B cell (primary cell): ENCODE measurements around the gene DCAF15.

ENCODE experiments used
- EZH2 ChIP-seq: IDR thresholded peaks from 2 replicates; pipeline ENCODE4 v1.6.1; 2012; ENCODE audit warnings: borderline replicate concordance, low read depth, mild to moderate bottlenecking, moderate library complexity, low read length; ENCODE audit not compliant: insufficient read depth, poor library complexity, severe bottlenecking
- TF ChIP-seq, protein P1 (sequence below): fragments of 200-600 bp; IDR thresholded peaks from one replicate; pipeline ENCODE4 v1.8.0; 2022; ENCODE audit warnings: antibody characterized with exemption, mild to moderate bottlenecking

DNA sequence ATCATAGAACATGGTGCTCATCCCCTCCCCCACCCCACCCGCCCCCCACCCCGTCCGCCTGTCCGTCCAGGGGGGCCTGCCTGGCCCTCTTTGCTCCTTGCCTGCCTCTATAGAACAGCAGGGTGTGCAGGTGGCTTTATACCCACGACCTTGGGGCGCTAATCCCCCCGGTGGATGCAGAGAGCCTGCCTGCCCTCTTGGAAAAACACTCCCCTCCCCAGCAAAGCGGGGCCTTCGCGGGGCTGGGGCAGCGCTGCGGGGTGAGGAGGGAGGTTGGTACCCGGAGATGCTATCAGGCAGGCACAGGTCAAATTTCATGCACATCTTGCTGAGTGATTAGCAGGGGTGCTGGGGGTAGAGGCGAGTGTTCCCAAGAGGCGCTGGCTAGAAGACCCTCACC, 31.9 kb downstream of the DCAF15 start:
- TF ChIP-seq, protein P1, sequence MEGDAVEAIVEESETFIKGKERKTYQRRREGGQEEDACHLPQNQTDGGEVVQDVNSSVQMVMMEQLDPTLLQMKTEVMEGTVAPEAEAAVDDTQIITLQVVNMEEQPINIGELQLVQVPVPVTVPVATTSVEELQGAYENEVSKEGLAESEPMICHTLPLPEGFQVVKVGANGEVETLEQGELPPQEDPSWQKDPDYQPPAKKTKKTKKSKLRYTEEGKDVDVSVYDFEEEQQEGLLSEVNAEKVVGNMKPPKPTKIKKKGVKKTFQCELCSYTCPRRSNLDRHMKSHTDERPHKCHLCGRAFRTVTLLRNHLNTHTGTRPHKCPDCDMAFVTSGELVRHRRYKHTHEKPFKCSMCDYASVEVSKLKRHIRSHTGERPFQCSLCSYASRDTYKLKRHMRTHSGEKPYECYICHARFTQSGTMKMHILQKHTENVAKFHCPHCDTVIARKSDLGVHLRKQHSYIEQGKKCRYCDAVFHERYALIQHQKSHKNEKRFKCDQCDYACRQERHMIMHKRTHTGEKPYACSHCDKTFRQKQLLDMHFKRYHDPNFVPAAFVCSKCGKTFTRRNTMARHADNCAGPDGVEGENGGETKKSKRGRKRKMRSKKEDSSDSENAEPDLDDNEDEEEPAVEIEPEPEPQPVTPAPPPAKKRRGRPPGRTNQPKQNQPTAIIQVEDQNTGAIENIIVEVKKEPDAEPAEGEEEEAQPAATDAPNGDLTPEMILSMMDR = no peak
- no peak for TF ChIP-seq EZH2
